Measurements from ENCODE around the gene CDV3.

The CDV3 gene

DNA sequence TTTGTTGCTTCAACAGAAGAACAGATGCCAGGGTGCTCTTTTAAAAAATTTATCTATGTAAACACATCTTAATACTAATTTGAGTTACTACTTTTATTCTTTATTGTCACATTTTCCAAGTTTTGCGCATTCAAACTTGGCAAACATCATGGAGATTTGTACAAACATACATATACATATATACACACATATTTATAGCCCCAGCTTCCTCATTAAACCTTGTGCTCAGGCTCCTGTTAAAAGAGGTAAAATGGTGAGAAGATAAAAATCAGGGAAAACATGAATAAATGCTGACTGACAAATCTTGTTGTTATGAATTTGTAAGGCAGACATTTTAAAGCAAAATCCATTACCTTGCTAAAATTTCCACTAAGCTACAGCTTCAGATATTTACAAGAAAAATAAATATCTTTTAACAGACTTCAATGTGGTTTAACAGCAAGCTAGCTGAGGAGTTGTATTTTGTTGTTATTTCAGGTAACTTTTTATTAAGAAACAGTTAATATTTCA is 27.1 kb downstream of the CDV3 start (continued):
- TF ChIP-seq ZNF596 (tag by site-specific recombination; IDR thresholded peaks at IDR 0.05) (no peak), ZNF404 (tag by site-specific recombination; IDR thresholded peaks at IDR 0.05) (no peak), ZNF24 (tag by site-specific recombination; IDR thresholded peaks at IDR 0.05) (no peak), ZNF121 (tag by site-specific recombination; IDR thresholded peaks at IDR 0.05) (no peak), ZNF169 (tag by site-specific recombination; IDR thresholded peaks at IDR 0.05) (no peak), ZNF302 (tag by site-specific recombination; IDR thresholded peaks at IDR 0.05; ENCODE audit: low read depth) (no peak), GLI2 (tag by site-specific recombination; IDR thresholded peaks at IDR 0.05; ENCODE audit: borderline replicate concordance, low read depth) (no peak)

DNA sequence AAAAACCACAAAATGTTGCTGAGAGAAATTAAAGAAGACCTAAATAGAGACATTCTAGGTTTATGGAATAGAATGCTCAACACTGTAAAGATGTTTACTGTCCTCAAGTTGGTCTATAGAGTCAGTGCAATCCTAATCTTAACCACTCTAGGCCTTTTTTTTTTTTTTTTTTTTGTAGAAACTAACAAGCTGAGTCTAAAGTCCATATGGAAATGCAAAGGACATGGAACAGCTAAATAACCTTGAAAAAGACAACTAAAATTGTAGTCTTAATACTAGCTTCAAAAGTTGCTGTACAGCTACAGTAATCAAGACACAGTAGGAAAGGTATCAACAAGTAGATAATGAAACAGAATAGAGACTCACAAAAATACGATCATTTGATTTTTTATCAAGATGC is 32.9 kb downstream of the CDV3 start:
- H3K36me3 ChIP-seq (ENCODE audit: control insufficient read depth in 2 of 2, insufficient read depth in 1 of 2, low read length in 2 of 2) = peaks cover 24 to 79% of the 10 kb centered on the region in 2 experiments
- H3K4me3 ChIP-seq (ENCODE audit: low read depth, low read length) = no peak overlapping the region
- CTCF ChIA-PET = no interaction called here
- no peaks in the 10 kb centered on the region for H3K9me3 ChIP-seq (ENCODE audit: control insufficient read depth, insufficient read depth, low read depth, low read length)
- no peaks in the 10 kb centered on the region for H3K4me1 ChIP-seq (ENCODE audit: control insufficient read depth, insufficient read depth, low read length)
- POLR2A ChIA-PET = interaction anchor here (0.6 kb wide), 1 partner anchor 273 kb away, joined by 3 read pairs; no protein-coding TSS in a partner anchor
- no peak overlapping the region for H3K27ac ChIP-seq (ENCODE audit: extremely low read depth, low read depth, low read length)
- no peak for TF ChIP-seq ZNF76 (tag by site-specific recombination; IDR thresholded peaks at IDR 0.05; ENCODE audit: borderline replicate concordance, low read depth)
- no peak for TF ChIP-seq ZNF335 (tag by site-specific recombination; conservative IDR thresholded peaks at IDR 0.05)
- no peak for TF ChIP-seq ZNF580 (tag by site-specific recombination; IDR thresholded peaks at IDR 0.05)
- TF ChIP-seq ZNF791 (tag by site-specific recombination; IDR thresholded peaks at IDR 0.05) = no peak
- no peak for TF ChIP-seq ZBTB7A (tag by site-specific recombination; IDR thresholded peaks at IDR 0.05; ENCODE audit: low read depth)
- TF ChIP-seq TRIM28 (IDR thresholded peaks at IDR 0.05; ENCODE audit: borderline replicate concordance, low read length) = no peak
- TF ChIP-seq SP7 (tag by site-specific recombination; IDR thresholded peaks at IDR 0.05) = no peak
- TF ChIP-seq ZNF274 (IDR thresholded peaks at IDR 0.05; ENCODE audit: low read length) = no peak
- TF ChIP-seq ZNF274 (tag by site-specific recombination; IDR thresholded peaks at IDR 0.05; ENCODE audit: borderline replicate concordance) = no peak
- TF ChIP-seq ZEB2 (tag by site-specific recombination; IDR thresholded peaks at IDR 0.05) = no peak
- no peak for TF ChIP-seq ZNF202 (tag by site-specific recombination; IDR thresholded peaks at IDR 0.05; ENCODE audit: borderline replicate concordance)
- TF ChIP-seq BCL11A (tag by site-specific recombination; IDR thresholded peaks at IDR 0.05; ENCODE audit: low read depth) = no peak
- TF ChIP-seq ZNF354C (tag by site-specific recombination; IDR thresholded peaks at IDR 0.05; ENCODE audit: borderline replicate concordance, low read depth) = no peak
- TF ChIP-seq GLIS1 (tag by site-specific recombination; IDR thresholded peaks at IDR 0.05) = no peak
- TF ChIP-seq ZBTB11 (tag by site-specific recombination; conservative IDR thresholded peaks at IDR 0.05; ENCODE audit: low read depth) = no peak
- TF ChIP-seq ZNF366 (tag by site-specific recombination; conservative IDR thresholded peaks at IDR 0.05) = no peak
- TF ChIP-seq ZNF302 (tag by site-specific recombination; IDR thresholded peaks at IDR 0.05; ENCODE audit: low read depth) = no peak
- TF ChIP-seq ZFP41 (tag by site-specific recombination; IDR thresholded peaks at IDR 0.05; ENCODE audit: borderline replicate concordance) = no peak
- no peak for TF ChIP-seq ZNF311 (tag by site-specific recombination; IDR thresholded peaks at IDR 0.05; ENCODE audit: borderline replicate concordance)

Data from HEK293 (cell line).